Fibroblast of villous mesenchyme (primary cell): Measurements from ENCODE around the gene TBC1D30. TPM values are rescaled to one million over a fixed set of nuclear protein-coding genes. Genes with fewer than 3 reads are reported as not detected.

ENCODE experiments used
- DNase-seq: peaks from one replicate; pipeline ENCODE4 v3.0.0-alpha.2; 2010; ENCODE audit warnings: low read depth
- H3K4me3 ChIP-seq: 2 replicates; pipeline ENCODE4 v1.5.1; 2011; ENCODE audit warnings: low read depth, mild to moderate bottlenecking, low read length
- total RNA-seq: library from RNA; depleted of rRNA; stranded (reverse); fragments of >200 nt; gene quantifications from 2 replicates; pipeline ENCODE4 v1.2.3, GENCODE V29; 2012
- TF ChIP-seq, protein P1 (sequence below): IDR thresholded peaks from 2 replicates; pipeline ENCODE4 v1.5.1; 2012; ENCODE audit warnings: low read depth, mild to moderate bottlenecking, low read length; ENCODE audit not compliant: insufficient read depth

Gene TBC1D30
- total RNA-seq, 1 donor: under 0.01 TPM

DNA sequence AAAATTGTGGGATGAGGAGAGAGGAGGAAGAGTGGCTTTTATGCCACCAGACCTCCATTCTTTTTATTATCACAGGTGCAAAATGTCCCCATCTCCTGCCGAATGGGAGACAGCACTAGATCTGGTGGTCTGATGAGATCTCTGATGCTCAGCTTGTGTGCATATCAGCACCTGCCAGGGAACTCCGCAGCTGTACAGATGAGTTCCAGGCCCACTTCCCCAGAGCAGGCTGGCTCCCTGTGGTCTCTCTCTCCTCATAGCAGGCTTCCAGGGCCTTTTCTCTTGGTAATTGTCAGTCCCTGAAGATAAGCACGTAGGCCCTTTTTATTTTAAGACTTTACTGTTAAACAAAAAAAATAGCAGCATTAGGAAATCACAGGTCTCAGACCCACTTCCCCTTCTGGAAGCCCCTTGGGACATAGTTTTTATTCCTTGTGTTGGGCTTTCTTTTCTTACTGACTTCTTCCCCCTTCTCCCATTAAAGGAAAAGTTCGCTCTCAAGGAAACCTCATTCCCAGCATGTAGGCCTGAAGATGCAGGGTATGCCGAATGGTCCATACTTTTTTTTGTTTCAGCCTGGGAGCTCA, 4.5 kb upstream of the TBC1D30 start:
- H3K4me3 ChIP-seq: no peak overlapping the region
- DNase-seq: no peak
- TF ChIP-seq, protein P1, sequence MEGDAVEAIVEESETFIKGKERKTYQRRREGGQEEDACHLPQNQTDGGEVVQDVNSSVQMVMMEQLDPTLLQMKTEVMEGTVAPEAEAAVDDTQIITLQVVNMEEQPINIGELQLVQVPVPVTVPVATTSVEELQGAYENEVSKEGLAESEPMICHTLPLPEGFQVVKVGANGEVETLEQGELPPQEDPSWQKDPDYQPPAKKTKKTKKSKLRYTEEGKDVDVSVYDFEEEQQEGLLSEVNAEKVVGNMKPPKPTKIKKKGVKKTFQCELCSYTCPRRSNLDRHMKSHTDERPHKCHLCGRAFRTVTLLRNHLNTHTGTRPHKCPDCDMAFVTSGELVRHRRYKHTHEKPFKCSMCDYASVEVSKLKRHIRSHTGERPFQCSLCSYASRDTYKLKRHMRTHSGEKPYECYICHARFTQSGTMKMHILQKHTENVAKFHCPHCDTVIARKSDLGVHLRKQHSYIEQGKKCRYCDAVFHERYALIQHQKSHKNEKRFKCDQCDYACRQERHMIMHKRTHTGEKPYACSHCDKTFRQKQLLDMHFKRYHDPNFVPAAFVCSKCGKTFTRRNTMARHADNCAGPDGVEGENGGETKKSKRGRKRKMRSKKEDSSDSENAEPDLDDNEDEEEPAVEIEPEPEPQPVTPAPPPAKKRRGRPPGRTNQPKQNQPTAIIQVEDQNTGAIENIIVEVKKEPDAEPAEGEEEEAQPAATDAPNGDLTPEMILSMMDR: no peak

DNA sequence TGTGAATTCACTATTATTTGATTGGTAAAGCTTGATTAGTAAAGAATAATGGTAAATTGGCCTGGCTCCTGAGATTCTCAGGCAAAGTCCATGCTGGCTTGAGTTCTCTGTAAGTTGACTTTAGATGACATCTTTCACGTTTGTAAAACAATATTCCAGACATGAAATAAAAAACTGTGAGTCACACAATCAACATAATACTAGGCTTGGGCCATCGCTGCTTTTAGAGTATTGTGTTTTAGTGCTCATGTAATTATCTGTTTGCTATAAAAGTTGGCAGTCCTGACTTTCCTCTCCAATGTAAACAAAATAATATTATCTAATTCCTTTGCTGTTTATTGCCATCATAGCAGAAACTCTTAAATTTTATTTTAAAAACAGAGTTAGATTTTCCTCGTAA, 3.9 kb upstream of the TBC1D30 start:
- no peak overlapping the region for H3K4me3 ChIP-seq
- TF ChIP-seq, protein P1: no peak

DNA sequence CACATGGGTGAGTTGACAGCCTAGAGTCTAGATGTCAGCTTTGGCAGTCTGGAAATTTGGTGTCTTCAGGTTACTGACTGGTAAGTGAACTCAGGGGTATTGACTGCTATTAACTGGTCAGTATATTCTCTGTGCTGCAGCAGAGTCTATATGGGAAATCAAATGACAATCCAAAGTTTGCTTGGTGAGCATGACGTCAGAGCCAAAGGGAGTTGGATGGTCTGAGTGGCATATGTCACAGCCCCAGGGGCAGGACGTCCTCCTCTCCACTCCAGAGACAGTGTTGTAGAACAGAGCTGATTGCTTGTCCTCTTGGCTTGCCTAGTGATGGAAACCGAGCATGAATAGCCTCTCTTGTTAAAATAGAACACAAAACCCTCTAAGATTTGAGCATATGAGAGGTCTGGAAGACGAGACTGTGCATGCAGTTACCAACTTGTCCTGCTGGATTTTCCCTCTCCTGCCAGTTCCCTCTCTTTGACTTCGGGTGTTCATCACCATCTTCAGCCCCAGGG, 3.3 kb upstream of the TBC1D30 start:
- H3K4me3 ChIP-seq: no peak overlapping the region
- TF ChIP-seq, protein P1: no peak

More for the DNA sequence above, 3.9 kb upstream of the TBC1D30 start:
- DNase-seq: no peak

DNA sequence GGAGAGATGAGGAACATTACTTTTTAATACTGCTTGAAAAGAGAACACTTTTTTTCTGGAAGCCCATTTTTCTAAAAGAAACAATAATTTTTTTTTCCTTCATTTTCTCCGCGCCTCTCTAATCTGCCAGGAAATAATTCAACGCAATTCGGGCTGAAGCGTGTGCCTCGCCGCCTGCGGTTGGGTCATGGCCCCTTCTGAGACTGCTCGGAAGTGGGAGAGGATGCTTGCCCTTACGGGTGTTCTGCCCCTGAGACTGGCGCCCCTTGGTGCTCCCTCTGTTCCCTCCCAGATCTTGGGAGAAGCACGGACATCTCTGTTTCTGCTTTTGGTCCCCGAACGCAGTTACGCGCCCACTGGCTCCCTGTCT, 332 bp upstream of the TBC1D30 start:
- DNase-seq: no peak
- TF ChIP-seq, protein P1: no peak
- H3K4me3 ChIP-seq: peak overlapping the region; percentile 41

More for the DNA sequence above, 3.3 kb upstream of the TBC1D30 start:
- DNase-seq: no peak

DNA sequence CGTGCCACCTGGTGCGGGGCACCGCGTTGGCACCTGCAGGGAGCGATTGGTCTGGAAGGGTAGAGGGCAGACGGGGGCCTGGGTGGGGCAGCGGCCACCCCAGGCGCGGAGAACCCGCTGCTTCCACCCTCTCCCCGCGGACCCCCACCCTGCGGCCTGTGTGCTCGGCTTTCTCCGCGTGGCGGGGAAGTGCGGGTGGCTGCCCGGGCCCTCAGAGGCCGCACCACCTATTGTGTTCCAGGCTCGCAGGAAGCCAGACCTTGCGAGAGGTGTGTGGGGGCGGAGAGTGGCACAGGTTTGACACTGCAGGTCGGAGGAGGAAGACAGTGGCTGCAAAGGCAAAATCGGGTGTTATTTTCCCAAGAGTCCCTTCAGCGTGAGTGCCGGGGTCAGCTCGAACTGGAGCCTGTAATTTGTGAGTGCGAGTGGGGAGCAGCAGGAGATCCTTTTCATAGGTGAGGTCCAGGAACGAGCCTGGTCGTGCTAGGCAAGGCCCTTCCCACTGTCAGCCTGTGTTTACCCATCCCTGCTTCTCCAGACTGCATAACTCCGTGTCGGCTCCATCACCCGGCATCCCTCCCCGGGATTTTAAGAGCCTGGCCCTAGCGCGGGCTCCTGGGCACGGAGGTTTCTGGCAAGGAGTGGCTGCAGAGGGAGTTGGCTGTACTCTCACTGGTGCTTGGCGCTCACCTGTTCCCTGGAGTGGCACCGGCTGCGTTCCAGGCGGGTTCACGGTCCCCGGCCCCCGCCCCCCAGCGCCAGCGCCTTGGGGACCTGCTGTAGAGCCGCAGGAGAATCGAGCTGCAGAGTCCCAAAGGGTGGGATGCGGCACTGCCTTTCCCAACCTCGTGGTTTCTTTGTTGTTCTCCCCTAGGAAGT, 935 bp downstream of the TBC1D30 start:
- H3K4me3 ChIP-seq: no peak overlapping the region
- DNase-seq: no peak
- TF ChIP-seq, protein P1: no peak

DNA sequence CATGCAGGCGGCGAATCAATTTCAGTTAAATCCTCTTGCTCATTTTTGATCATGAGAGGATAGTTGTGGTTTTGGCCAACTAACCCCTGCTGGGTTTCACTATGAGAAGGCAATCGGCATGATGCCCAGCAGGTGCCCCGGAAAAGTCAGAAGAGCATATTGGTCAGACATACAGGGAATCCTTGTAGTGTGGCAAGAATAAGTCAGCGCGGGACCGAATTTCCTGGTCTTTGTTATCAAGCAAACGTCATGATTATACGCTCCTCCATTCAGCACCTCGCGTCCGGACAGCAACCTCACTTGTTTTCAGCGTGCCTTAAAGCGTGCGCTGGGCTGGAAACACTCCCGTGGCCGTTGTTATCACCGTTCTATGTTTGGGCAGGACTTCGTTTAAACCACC, 1.8 kb downstream of the TBC1D30 start:
- H3K4me3 ChIP-seq: no peak overlapping the region
- DNase-seq: peak; percentile 41
- TF ChIP-seq, protein P1: no peak
